Right ventricle myocardium inferior (tissue), 1 donor: ENCODE results near the gene SLC33A1. TPM values are rescaled to one million over a fixed set of nuclear protein-coding genes. Genes with fewer than 3 reads are reported as not detected.
"Not testable (repeated sequence)": the region's sequence is repeated elsewhere in the genome, so short reads cannot be mapped to it uniquely, and the experiment has no call there.

Experiments
- ATAC-seq: fragments of 200-7000 bp; cut with Tn5 transposase; one replicate; pipeline ENCODE4 v1.9.1; 2020; ENCODE audit warnings: mild to moderate bottlenecking, moderate library complexity
- DNase-seq: peaks from one replicate; pipeline ENCODE4 v3.0.0; 2021; ENCODE audit errors: missing footprints
- intact Hi-C: fragments of 100-400 bp; cut with DNase I; formaldehyde crosslinking; loops from one replicate; pipeline ENCODE4 v1.11.0; 2022
- long read RNA-seq: library from polyadenylated mRNA; unstranded; transcript quantifications from one replicate; pipeline ENCODE4 v2.0.0, GENCODE V29; 2021
- total RNA-seq: library from RNA; stranded (reverse); fragmentation: NEBNext Ultra II Directional; extraction: Animal tissue kit (Norgen Biotek cat#: 25700); gene quantifications from one replicate; pipeline ENCODE4 v1.2.1, GENCODE V29; 2021
- donor health status: DM: no; HTN: yes; CAD: no; lungs with severe emphysema.

The SLC33A1 gene
- 20.4 TPM for total RNA-seq
- long read RNA-seq, full-length matches to known transcripts = 6 of 8 reads
- long read RNA-seq, partial matches to known transcripts = 0 of 8 reads
- long read RNA-seq, other reads (novel, unspliced or antisense) = 2 of 8 reads

DNA sequence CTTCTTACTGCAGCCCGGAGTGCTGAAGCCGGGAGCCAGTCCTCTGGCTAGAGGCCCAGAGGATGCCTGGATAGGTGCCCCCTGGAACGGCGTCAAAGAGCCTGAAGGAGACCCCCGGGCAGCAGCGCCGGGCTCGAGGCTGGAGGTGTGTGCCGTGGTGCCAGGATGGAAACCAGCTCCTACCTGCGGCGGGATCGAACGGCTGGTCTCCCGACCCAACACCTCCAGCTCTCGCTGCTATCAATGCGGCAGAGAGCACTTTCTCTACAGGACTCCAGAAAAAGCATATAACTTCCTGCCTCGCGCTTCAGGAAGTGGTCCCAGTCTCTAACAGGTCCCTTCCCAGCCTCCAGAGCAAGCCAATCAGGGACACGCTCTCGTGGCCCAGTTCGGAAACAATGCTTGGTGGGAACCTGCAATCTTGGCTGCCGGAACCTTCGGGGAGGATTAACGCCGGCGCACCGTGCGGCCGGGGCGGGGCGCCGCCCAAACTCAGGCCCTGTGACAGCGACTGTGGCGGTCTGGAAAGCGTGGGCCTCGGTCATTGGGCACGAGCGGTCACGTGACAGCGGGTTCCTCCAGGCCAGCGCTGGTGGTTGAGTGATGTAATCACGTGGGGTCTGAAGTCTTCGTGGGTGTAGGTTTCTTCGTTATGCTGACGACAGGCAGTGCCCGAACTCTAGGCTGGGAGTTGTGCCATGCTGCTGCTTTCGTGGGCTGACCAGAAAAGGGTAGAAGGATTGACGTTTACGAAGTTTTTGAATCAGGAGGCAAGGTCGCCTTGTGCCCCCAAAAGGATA lies at the start of gene SLC33A1:
Gene SLC33A1, minus strand, starts transcription at position 287 of the 800 bp plus-strand sequence. CDS start 430 bp downstream, outside the sequence.
- DNase-seq = peak; percentile 99
- ATAC-seq = peak; percentile 99
- intact Hi-C loops = loop anchor here (1.0 kb wide), 1 partner anchor 16 kb away; the partner anchor contains the start of gene GMPS

DNA sequence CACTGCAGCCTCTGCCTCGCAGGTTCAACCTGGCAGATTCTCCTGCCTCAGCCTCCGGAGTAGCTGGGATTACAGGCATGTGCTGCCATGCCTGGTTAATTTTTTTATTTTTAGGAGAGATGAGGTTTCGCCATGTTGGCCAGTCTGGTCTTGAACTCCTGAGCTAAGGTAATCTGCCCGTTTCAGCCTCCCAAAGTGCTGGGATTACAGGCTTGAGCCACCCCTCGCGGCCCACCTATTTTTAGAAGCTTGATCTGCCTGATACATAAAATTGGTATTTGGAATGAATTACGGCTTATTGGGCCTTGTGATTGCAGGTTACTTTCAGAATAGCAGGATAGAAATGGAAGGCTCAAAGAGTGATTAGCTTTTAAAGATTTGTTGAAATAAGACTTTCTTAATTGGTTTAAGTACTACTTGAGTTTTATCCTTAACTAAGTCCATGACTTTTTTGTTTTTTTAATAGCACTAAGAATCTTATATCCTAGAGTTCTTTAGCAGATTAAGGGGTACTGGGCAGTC lies 41.2 kb upstream of the SLC33A1 start:
- ATAC-seq (no peak), DNase-seq (no peak)
- intact Hi-C loops = no loop called here

GRCh38 chr3:155891321-155891720 lies 37.1 kb upstream of the SLC33A1 start:
- ATAC-seq (no peak), DNase-seq (no peak)
- intact Hi-C loops = no loop called here

GRCh38 chr3:155890671-155891190 lies 36.5 kb upstream of the SLC33A1 start:
- DNase-seq = no peak
- intact Hi-C loops = no loop called here
- no peak for ATAC-seq

DNA sequence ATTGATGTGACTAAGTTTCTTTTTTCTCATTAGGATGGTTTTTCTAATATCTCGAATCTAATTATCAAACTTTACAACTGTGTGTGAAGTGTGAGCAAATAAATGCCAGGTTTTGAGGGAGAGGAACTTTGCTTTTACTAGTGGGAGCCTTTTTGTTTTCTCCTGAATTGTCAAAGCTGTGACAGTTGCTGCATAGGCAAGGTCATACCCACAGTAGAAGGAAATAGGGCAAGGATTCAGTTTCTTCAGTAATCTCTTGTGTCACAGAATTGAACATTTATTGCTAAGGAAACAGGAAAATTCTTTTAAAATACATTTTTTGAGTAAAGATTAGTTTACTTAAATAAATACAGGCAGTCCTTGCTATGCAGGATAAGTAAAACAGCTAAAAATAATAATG lies 35.7 kb upstream of the SLC33A1 start:
- intact Hi-C loops = no loop called here
- no peak for ATAC-seq
- no peak for DNase-seq

DNA sequence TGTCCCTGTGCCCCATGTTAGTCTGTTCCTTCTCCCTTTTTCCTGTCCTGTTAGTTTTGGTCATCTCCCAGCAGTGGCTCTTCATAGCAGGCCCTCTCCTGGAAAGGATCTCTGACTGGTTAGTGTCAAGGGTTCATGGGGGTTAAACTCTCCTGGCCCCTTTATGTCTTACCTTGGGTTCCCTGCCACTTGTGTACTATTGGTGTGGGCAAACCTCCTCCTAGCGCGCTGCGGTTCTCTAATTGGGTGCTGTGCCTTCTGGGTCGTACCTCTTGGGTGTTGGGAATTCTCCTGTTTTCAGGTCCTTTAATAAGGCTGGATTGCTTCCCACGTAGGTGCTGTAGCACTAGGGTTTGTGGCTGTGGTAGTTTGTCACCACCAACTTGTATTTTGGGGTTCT lies 35.0 kb upstream of the SLC33A1 start:
- intact Hi-C loops = no loop called here
- no peak for DNase-seq
- no peak for ATAC-seq

DNA sequence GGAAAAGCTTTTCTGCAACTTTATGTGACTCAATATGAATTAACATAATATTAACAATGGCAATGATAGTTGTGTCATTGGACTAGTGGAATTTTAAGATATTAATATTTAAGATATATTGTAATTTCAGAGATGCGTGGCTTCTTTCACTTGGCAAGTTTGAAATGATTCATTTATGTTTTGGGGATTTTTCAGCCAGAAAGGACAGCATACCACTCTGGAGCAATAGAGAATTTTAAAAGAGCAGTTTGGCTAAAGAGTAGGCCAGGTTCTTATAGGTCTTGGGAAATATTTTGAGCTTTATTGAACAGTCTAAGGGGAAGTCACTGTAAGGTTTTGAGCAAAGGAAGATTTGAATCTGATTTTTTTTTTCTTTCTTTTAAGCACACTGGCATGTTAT lies 32.7 kb upstream of the SLC33A1 start:
- ATAC-seq (no peak), DNase-seq (no peak)
- intact Hi-C loops = no loop called here

- DNase-seq, ATAC-seq, intact Hi-C loops: not testable (repeated sequence)
Measured at GRCh38 chr3:155886348-155886747, 32.1 kb upstream of the SLC33A1 start.

- ATAC-seq = no peak
Measured at GRCh38 chr3:155885292-155885691, 31.1 kb upstream of the SLC33A1 start.

DNA sequence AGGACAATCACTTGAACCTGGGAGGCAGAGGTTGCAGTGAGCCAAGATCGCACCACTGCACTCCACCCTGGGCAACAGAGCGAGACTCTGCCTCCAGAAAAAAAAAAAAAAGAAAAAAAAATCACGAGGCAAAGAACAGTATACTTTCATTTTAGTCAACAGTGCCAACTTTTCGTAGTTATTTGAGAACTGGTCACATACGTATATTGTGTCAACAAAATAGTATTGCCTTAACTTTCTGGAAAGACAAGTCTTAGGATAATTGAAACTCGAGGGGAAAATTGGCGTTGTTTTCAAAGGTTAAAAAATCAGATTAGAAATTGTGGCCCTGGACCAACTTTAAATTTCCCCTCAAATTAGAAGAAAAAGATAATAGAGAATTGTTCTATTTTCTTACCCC lies 30.1 kb upstream of the SLC33A1 start:
- no peak for ATAC-seq
- intact Hi-C loops = no loop called here
- no peak for DNase-seq

More at GRCh38 chr3:155885292-155885691, 31.1 kb upstream of the SLC33A1 start:
- intact Hi-C loops = no loop called here
- DNase-seq = no peak

- intact Hi-C loops = no loop called here
- ATAC-seq (no peak), DNase-seq (no peak)
Measured at GRCh38 chr3:155880286-155880685, 26.1 kb upstream of the SLC33A1 start.

GRCh38 chr3:155876503-155876902 lies 22.3 kb upstream of the SLC33A1 start:
- DNase-seq (no peak), ATAC-seq (no peak)
- intact Hi-C loops = loop anchor here (10.0 kb wide), 2 partner anchors 112 to 492 kb away; no protein-coding TSS in a partner anchor

GRCh38 chr3:155876037-155876436 lies 21.8 kb upstream of the SLC33A1 start:
- ATAC-seq (no peak), DNase-seq (no peak)
- intact Hi-C loops = loop anchor here (10.0 kb wide), 2 partner anchors 111 to 491 kb away; no protein-coding TSS in a partner anchor

- ATAC-seq (no peak), DNase-seq (no peak)
- intact Hi-C loops = loop anchor here (5.0 to 10.0 kb wide), 3 partner anchors 66 to 488 kb away; partner anchors contain the start of gene C3orf33
Measured at GRCh38 chr3:155872904-155873646, 18.8 kb upstream of the SLC33A1 start.

DNA sequence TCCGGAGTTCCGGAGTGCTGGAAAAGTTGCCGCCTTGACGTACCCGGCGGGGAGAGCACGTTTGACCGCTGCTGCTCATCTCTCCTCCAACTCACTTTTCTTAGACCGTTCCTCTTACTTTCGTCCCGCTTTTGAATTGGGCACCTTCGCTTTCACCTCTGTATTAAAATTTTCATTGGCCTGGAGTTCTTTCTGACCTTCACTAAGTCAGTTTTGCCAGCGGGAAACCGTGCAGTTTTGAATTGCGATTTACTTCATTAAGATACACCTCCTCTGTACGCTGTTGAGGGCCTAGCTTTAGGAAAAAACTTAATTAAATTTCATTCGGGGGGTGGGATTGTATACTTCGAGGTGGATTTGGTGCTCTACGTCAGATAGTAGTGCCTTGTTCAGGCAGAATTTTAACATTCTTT lies 17.5 kb upstream of the SLC33A1 start:
- no peak for ATAC-seq
- intact Hi-C loops = loop anchor here (5.0 to 10.0 kb wide), 3 partner anchors 64 to 487 kb away; partner anchors contain the start of gene C3orf33
- DNase-seq = no peak

- peak; percentile 38 for ATAC-seq
- DNase-seq = peak; percentile 85
- intact Hi-C loops = loop anchor here (1.0 to 10.0 kb wide), 4 partner anchors 17 to 486 kb away; partner anchors contain the start of genes C3orf33 and SLC33A1
Measured at GRCh38 chr3:155870945-155871745, 16.9 kb upstream of the SLC33A1 start.

GRCh38 chr3:155870133-155870944 lies 16.1 kb upstream of the SLC33A1 start, which contains the start of gene GMPS:
Gene GMPS, plus strand, starts transcription at chr3:155870650. Its CDS starts 221 bp downstream, at chr3:155870871.
- ATAC-seq = peak; percentile 98
- intact Hi-C loops = loop anchor here (1.0 to 10.0 kb wide), 4 partner anchors 16 to 486 kb away; partner anchors contain the start of genes C3orf33 and SLC33A1
- peak; percentile 98 for DNase-seq
